ENCODE results near the gene ODF2. TPM values are rescaled to one million over a fixed set of nuclear protein-coding genes. Genes with fewer than 3 reads are reported as not detected.

ODF2 gene
- polyA plus RNA-seq, 3 donors: 50.4 to 55.1 (median 50.7) TPM

DNA sequence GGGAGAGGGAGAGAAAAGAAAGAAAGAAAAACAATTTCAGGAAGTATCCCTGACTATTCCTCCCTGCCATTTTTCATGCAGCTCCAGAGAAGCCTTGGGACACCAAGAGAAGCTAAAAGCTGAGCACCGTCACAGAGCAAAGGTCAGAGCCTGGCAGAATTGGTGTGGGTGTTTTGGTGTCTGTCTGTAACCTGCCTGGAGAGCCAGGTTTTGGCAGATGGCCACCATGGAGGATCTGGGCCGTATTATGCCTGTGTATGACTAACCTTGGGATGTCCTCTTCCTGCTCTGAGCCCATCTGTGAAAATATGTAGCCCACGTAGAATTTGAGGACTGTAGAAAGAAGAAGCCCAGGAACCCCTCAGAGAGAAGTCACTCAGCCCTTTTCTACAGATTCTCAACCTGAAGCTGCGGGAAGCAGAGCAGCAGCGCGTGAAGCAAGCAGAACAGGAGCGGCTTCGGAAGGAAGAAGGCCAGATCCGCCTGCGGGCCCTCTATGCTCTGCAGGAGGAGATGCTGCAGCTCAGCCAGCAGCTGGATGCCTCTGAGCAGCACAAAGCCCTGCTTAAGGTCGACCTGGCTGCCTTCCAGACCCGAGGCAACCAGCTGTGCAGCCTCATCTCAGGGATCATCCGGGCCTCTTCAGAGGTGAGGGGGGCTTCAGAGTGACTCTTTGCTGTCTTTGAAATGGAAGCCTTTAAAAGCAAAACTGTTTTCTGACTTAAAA is 67.6 kb downstream of the ODF2 start:
- peak; percentile 56 for DNase-seq

DNA sequence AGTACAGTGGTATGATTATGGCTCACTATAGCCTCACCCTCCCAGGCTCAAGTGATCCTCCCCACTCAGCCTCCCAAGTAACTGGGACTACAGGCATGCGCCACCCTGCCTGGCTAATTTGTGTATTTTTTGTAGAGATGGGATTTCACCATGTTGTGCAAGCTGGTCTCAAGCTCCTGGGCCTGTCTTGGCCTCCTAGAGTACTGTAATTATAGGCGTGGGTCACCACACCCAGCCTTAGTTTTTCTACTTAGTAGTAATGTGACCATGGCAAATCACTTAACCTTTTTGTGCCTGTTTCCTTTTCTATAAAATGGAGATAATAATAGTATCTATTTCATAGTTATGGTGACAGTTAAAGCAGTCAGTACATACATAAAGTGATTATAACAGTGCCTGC is 70.9 kb downstream of the ODF2 start:
- DNase-seq: no peak

DNA sequence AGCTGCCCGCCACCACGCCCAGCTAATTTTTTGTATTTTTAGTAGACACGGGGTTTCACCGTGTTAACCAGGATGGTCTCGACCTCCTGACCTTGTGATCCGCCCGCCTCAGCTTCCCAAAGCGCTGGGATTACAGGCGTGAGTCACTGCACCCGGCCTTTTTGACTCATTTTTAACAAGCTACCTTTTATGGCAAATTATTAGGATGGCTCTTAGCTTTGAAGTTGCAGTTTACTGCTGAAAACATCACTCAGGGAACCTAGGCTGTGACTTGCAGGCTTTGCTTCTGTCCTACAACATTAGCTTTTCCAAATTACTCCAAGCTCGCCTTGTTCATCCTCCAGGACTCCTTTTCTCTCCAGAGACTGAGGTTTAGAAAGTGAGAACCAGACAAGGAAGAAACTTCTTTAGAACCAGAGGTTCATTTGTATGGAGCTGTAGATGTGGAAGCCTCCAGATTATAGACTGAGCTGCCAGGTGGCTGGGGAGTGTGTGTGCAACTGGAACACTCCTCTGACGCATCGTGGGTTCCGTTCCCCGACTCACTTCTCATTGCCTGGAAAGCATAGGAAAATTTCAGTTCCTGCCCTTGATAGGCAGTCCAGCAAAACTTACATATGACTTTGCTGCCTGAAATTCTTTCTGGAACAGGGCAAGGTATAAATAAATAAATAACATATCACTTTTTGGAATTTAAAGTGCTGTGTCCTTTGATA is 72.8 kb downstream of the ODF2 start:
- DNase-seq: no peak

DNA sequence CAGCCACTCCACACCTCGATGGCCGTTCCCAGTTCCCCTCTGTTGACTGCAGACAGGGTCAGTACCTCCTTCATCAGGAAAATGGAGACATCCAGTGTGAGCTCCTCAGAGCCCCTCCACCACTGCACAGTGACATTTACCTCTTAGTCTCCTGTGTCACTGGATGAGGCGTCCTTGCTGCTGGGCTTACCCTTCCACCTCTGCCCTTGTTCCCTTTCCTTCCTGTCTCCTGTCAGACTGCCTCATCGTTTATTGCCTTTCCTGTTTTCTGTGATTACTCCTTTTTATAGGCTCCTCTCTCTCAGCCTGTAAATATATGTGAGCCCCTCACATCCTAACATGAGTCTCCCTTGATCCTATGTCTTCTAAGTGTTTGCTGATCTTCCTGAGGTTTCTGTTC is 73.4 kb downstream of the ODF2 start:
- no peak for DNase-seq

DNA sequence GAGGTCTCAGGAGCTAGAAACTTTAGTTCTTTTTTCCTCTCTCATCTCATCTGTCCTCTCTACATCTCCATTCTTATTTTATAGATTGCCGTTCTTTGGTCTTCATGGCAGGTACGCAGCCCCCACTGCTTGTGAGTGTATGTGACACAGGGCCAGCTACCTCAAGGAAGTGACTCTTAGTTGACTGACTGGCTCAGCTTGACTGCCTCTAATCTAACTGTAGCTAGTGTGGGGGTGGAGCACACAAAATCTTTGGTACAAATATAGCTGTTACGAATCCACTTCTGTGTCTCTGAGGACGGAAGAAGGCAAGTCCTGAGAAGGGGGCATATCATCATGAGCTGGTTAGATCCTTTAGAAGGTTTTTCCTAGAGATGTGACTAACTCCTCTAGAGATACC is 76.8 kb downstream of the ODF2 start:
- no peak for DNase-seq

DNA sequence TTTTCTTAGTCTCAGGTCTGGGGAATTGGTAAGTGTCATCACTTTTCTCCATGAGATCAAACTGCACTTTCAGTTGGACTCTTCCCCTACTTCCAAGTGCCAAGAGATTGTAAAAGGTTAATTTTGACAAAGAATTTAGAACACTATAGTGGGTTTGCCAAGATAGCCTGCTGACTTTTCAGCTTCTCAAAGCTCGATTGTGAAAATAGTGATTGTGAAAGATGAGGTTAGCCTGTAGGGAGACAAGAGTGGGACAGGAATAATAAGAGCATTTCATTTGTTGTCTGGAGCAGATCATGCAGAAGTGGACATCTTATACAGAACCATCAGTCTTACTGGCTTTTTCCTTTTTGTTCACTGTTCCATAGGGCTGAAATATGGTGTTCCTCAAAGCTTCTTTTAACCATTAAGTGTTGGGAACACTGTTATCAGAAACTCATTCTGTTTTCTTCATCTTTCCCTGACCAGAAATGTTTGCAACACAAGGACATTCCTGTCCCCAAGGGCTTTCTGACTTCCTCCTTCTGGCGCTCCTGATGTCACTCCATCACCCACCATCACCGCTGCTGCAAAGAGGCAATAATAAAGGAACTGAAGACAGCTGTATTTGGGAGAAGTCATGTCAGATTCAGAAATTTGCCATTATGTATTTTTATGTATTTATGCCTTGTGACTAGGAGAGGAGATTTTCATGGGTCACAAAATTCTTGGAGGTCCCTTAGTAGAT is 85.0 kb downstream of the ODF2 start:
- no peak for DNase-seq

DNA sequence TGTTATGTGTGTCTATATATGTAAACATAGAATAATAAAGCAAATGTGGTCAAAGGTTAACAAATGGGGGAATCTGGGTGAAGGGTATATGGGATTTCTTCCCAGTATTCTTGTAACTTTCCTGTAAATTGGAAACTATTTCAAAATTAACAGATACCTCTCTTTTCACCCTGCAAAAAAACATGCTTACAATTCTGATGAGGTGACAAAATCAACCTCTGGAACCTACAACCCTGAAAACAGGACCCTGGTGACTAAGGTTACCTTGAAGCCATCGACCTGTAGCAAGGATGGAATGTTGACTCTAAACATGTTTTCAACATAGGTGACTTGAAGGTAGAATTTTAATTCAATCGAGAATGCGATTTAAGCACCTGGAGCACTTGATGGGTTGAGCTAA is 90.7 kb downstream of the ODF2 start:
- DNase-seq: no peak

DNA sequence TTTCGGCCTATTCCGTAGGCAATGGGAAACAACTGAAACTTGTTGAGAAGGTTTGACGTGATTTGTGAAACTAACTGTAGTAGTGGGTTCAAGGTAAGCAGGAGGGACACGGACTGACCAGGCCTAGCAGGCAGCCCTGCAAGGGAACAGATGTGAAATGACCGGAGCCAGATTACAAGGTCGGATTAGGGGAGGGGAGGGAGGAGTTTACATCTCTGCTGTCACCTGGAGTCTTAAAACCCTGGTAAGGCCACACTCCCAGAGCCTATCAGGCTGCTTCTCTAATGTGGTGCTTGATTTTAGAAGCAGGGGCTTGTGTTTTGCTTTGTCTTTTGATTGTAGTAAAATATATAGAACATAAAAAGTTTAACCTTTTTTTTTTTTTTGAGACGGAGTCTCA is 93.1 kb downstream of the ODF2 start:
- DNase-seq: no peak

DNA sequence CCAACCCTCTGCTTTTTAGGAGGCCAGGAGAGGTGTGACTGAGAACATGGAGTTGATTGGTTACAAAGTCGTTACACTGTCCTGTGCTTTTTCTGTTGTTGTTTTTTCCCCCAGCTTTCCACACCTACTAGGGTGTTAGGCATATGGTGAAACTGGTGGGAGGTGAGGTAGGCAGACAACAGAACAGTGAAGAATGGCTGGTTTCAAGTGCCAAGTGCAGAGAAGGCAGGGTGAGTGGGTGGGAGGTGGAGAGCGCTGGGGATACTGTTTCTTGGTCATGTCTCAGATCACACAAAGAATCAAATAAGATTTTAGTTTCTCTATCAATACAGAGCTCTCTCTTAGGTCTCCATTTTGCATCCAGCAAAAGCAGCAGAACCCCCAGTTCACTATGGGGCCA is 94.4 kb downstream of the ODF2 start:
- DNase-seq: no peak

Other genes with a start within 250 kb of the ODF2 start
- gene GOLGA2, start 180.0 kb upstream of the ODF2 start, polyA plus RNA-seq (ENCODE audit: insufficient read length in 3 of 3): 100 to 1,000 TPM in 1 of 3 donors, 10 to 100 TPM in 2; 70.2 to 106 (median 93.1) TPM
- 10 to 100 TPM; 31.5 to 35.0 (median 32.5) TPM for gene SWI5, start 179.7 kb upstream of the ODF2 start, polyA plus RNA-seq (ENCODE audit: insufficient read length in 3 of 3)
- gene TRUB2, start 133.6 kb upstream of the ODF2 start, polyA plus RNA-seq (ENCODE audit: insufficient read length in 3 of 3): 10 to 100 TPM; 40.8 to 48.4 (median 47.1) TPM
- 10 to 100 TPM; 64.1 to 97.0 (median 95.3) TPM for gene COQ4, start 133.2 kb upstream of the ODF2 start, polyA plus RNA-seq (ENCODE audit: insufficient read length in 3 of 3)
- gene SLC27A4, start 115.5 kb upstream of the ODF2 start, polyA plus RNA-seq (ENCODE audit: insufficient read length in 3 of 3): 10 to 100 TPM; 19.6 to 24.6 (median 22.7) TPM
- 10 to 100 TPM; 60.5 to 70.8 (median 64.7) TPM for gene URM1, start 84.6 kb upstream of the ODF2 start, polyA plus RNA-seq (ENCODE audit: insufficient read length in 3 of 3)
- gene CERCAM, start 35.1 kb upstream of the ODF2 start, polyA plus RNA-seq (ENCODE audit: insufficient read length in 3 of 3): 10 to 100 TPM; 42.9 to 50.7 (median 48.0) TPM
- 10 to 100 TPM; 29.5 to 33.4 (median 32.1) TPM for gene GLE1, start 48.7 kb downstream of the ODF2 start, polyA plus RNA-seq (ENCODE audit: insufficient read length in 3 of 3)
- 100 to 1,000 TPM; 362 to 483 (median 423) TPM for gene SPTAN1, start 96.6 kb downstream of the ODF2 start, polyA plus RNA-seq (ENCODE audit: insufficient read length in 3 of 3)
- 10 to 100 TPM; 78.6 to 91.0 (median 86.0) TPM for gene DYNC2I2, start 200.8 kb downstream of the ODF2 start, polyA plus RNA-seq (ENCODE audit: insufficient read length in 3 of 3)
- 100 to 1,000 TPM; 571 to 647 (median 631) TPM for gene SET, start 233.2 kb downstream of the ODF2 start, polyA plus RNA-seq (ENCODE audit: insufficient read length in 3 of 3)
- 10 to 100 TPM; 13.0 to 14.9 (median 13.7) TPM for gene PKN3, start 246.5 kb downstream of the ODF2 start, polyA plus RNA-seq (ENCODE audit: insufficient read length in 3 of 3)

Data from renal pelvis (tissue), 4 donors.